ENCODE measurements around the gene SLC9A8.

Gene SLC9A8

DNA sequence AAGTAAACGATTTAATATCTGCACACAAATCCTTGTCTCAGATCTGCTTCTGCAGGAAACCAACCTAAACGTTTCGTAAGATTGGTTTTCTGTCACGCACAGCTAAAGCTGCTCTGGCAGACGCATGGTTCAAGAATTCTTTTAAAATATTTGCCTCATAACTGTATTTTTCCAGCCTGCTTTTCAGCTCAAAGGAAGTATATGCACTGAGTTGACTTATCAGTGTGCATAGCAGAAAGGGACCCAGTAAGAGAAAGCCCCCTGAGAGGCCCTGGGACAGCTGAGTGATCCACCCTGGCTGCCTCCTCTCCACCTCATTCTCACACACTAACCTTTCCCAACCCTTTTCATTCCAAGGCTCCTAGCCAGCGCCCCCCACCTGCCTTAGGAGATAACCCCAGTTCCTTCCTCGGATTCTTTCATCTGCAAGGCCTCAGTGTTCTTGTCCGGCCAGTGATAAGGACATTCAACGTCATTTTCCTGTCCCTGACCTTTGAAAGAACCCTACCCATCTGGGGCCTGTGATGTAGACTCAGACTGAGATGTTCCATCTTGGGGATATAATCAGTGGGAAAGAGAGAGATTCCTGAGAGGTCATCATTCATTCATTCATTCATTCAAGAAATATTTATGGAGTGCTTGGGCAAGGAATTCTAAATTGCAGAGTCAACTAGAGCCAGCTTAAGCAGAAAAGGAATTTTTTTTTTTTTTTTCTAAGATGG is 22.4 kb upstream of the SLC9A8 start:
- Histone ChIP-seq H3K36me3 (ENCODE audit: insufficient read depth, low read length) (no peaks in the 10 kb centered on the region), H3K9me3 (ENCODE audit: low read length) (no peaks in the 10 kb centered on the region), H3K27ac (ENCODE audit: low read depth, low read length) (no peak overlapping the region), H3K9ac (ENCODE audit: low read length) (no peak overlapping the region), H3K27me3 (ENCODE audit: control insufficient read depth in 1 of 2, insufficient read depth in 2 of 2, low read length in 2 of 2) (no peaks in the 10 kb centered on the region), H3K4me3 (ENCODE audit: low read depth in 1 of 2, low read length in 2 of 2) (no peak overlapping the region), H3K4me1 (ENCODE audit: insufficient read depth, low read length) (no peaks in the 10 kb centered on the region)

DNA sequence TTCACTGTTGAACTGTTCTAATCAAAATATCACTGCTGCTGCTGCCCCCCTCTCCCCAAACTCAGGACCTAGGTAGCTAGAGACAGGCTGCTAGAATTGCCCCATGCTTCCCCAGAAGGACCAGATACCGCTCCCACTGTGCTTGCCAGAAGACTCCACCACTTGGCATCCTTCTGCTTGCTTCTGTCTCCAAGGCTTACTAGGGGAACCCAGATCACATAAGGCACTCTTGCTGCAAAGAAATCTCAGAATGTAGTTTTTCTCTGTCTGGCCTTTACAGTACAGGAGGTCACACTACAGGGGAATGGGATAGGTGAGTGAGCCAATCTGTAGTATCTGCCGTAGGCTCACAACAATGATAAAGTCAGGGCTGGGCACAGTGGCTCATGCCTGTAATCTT is 21.5 kb upstream of the SLC9A8 start:
- Histone ChIP-seq H3K36me3 (ENCODE audit: insufficient read depth, low read length) (no peaks in the 10 kb centered on the region), H3K27ac (ENCODE audit: low read depth, low read length) (no peak overlapping the region), H3K4me3 (ENCODE audit: low read depth in 1 of 2, low read length in 2 of 2) (no peak overlapping the region), H3K27me3 (ENCODE audit: control insufficient read depth in 1 of 2, insufficient read depth in 2 of 2, low read length in 2 of 2) (no peaks in the 10 kb centered on the region), H3K9me3 (ENCODE audit: low read length) (no peaks in the 10 kb centered on the region), H3K9ac (ENCODE audit: low read length) (no peak overlapping the region), H3K4me1 (ENCODE audit: insufficient read depth, low read length) (no peaks in the 10 kb centered on the region)

DNA sequence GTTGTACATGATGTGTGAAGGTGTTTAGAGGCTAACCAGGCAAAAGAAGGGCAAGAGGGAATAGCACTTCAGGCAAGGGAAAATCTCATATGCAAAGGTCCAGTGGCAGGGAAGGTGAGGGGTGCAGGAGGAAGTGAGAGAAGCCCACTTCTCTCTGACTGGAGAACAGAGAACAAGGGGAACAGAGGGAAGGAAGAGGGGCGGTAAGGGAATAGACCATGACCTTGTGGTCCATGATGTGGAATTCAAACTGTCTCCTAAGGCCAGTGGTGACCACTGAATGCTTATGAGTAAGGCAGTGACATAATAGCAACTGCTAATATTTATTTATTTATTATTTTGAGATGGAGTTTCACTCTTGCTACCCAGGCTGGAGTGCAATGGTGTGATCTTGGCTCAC is 20.6 kb upstream of the SLC9A8 start:
- H3K36me3 ChIP-seq (ENCODE audit: insufficient read depth, low read length), result no peaks in the 10 kb centered on the region
- H3K4me3 ChIP-seq (ENCODE audit: low read depth in 1 of 2, low read length in 2 of 2), result no peak overlapping the region
- H3K27ac ChIP-seq (ENCODE audit: low read depth, low read length), result no peak overlapping the region
- H3K4me1 ChIP-seq (ENCODE audit: insufficient read depth, low read length), result no peaks in the 10 kb centered on the region
- H3K9me3 ChIP-seq (ENCODE audit: low read length), result no peaks in the 10 kb centered on the region
- no peak overlapping the region for H3K9ac ChIP-seq (ENCODE audit: low read length)
- H3K27me3 ChIP-seq (ENCODE audit: control insufficient read depth in 1 of 2, insufficient read depth in 2 of 2, low read length in 2 of 2), result no peaks in the 10 kb centered on the region

DNA sequence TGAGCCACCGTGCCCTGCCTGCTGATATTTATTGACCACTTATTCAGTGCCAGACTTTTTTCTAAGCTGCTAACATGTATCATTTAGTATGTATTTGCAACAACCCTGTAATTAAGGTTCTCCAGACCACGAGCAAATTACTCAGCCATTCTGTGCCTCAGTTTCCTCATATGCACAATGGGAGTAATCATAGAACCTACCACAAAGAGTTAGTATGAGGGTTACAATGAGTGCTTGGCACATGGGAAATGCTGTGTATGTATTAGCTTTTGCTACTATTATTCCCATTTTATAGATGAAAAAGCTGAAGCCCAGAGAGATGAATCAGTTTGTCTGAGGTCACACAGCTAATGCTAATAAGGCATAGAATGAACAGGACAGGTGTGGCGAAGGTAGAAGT is 20.0 kb upstream of the SLC9A8 start:
- Histone ChIP-seq H3K27me3 (ENCODE audit: control insufficient read depth in 1 of 2, insufficient read depth in 2 of 2, low read length in 2 of 2) (no peaks in the 10 kb centered on the region), H3K27ac (ENCODE audit: low read depth, low read length) (no peak overlapping the region), H3K9ac (ENCODE audit: low read length) (no peak overlapping the region)

DNA sequence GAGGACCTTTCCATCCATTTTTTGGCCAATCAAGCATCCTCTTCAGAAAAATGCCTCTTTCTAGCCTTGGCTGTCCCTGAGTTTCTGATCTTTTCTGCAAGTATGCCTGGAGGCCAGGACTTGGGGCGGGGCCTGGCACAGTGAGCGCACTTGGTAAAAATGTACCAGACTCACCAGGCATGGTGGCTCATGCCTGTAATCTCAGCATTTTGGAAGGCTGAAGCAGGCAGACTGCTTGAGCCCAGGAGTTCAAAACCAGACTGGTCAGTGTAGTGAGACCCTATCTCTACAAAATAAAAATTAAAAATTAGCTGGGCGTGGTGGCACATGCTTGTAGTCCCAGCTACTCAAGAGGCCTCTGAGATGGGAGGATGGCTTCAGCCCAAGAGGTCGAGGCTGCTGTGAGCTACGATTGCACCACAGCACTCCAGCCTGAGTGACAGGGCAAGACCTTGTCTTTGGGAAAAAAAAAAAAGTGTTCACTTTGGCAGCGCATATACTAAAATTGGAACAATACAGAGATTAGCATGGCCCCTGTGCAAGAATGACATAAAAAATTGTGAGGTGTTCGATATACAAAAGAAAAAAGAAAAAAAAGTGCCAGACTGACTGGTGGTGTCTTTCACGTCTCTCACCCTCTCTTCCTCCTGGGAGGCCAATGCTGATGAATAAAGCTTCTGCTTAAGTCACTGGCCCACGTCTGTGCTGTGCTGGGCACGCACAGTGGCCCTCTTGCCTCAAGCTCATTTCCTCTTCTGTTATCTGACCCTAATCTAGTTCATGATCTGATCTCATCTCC is 18.1 kb upstream of the SLC9A8 start:
- Histone ChIP-seq H3K9ac (ENCODE audit: low read length) (no peak overlapping the region), H3K9me3 (ENCODE audit: low read length) (no peaks in the 10 kb centered on the region), H3K4me3 (ENCODE audit: low read depth in 1 of 2, low read length in 2 of 2) (no peak overlapping the region), H3K27me3 (ENCODE audit: control insufficient read depth in 1 of 2, insufficient read depth in 2 of 2, low read length in 2 of 2) (no peaks in the 10 kb centered on the region), H3K4me1 (ENCODE audit: insufficient read depth, low read length) (no peaks in the 10 kb centered on the region), H3K36me3 (ENCODE audit: insufficient read depth, low read length) (no peaks in the 10 kb centered on the region), H3K27ac (ENCODE audit: low read depth, low read length) (no peak overlapping the region)

More for the DNA sequence above, 20.0 kb upstream of the SLC9A8 start:
- Histone ChIP-seq H3K4me3 (ENCODE audit: low read depth in 1 of 2, low read length in 2 of 2) (no peak overlapping the region), H3K36me3 (ENCODE audit: insufficient read depth, low read length) (no peaks in the 10 kb centered on the region), H3K9me3 (ENCODE audit: low read length) (no peaks in the 10 kb centered on the region), H3K4me1 (ENCODE audit: insufficient read depth, low read length) (no peaks in the 10 kb centered on the region)

DNA sequence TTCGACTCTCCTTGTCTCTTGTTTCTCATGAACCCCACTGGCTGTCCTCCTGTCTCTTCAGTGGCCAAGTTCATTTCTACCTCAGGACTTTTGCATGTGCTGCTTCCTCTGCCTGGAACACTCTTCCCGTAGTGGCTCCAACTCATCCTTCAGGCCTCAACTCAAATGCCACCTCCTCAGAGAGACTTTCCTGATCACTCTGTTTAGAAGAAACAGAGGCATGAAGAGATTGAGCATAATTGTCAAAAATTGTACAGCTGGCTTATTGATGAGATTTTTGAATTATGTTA is 17.5 kb upstream of the SLC9A8 start:
- Histone ChIP-seq H3K27me3 (ENCODE audit: control insufficient read depth in 1 of 2, insufficient read depth in 2 of 2, low read length in 2 of 2) (no peaks in the 10 kb centered on the region), H3K4me3 (ENCODE audit: low read depth in 1 of 2, low read length in 2 of 2) (no peak overlapping the region), H3K27ac (ENCODE audit: low read depth, low read length) (no peak overlapping the region), H3K36me3 (ENCODE audit: insufficient read depth, low read length) (no peaks in the 10 kb centered on the region), H3K9ac (ENCODE audit: low read length) (no peak overlapping the region), H3K9me3 (ENCODE audit: low read length) (no peaks in the 10 kb centered on the region), H3K4me1 (ENCODE audit: insufficient read depth, low read length) (no peaks in the 10 kb centered on the region)

DNA sequence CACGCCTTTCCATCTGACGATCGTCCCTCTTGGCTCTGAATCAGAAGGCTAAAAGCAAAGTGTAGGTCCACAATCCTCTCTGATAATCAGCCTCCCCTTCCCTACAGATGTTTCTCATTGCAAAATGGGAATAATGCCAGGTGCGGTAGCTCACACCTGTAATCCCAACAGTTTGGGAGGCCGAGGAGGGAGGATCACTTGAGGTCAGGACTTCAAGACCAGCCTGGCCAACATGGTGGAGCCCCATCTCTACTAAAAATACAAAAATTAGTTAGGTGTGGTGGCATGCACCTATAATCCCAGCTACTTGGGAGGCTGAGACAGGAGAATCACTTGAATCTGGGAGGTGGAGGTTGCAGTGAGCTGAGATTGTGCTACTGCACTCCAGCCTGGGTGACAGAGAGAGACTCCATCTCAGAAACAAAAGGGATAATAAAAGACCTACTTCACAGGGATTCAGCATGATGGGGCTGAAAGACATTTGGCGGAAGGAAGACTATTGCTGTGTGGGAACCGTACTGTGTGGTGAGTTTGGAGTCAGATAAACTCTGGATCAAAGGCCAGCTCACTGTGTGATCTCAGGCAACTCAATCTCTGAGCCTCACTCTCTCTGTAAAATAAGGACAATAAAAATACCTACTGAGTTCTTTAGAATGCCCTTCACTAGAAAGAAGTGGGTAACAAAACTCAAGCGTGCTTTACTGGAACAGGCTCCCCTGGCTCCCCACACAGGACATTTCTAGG is 15.9 kb upstream of the SLC9A8 start:
- H3K27ac ChIP-seq (ENCODE audit: low read depth, low read length), result no peak overlapping the region
- H3K4me1 ChIP-seq (ENCODE audit: insufficient read depth, low read length), result no peaks in the 10 kb centered on the region
- H3K27me3 ChIP-seq (ENCODE audit: control insufficient read depth in 1 of 2, insufficient read depth in 2 of 2, low read length in 2 of 2), result no peaks in the 10 kb centered on the region

DNA sequence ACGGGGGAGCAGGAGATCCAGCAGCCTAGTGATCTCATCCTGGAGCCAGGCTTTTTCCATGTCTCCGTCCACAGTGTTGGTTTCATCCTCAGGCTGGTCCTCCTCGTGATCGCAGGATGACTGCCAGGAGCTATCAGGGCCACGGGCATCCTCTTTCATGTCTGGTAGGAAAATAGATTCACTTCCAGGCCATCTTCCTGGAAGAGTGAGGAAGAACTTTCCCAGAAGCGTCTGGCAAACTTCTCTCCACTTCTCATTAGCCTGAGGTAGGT is 15.3 kb upstream of the SLC9A8 start:
- Histone ChIP-seq H3K4me1 (ENCODE audit: insufficient read depth, low read length) (no peaks in the 10 kb centered on the region), H3K36me3 (ENCODE audit: insufficient read depth, low read length) (no peaks in the 10 kb centered on the region), H3K27ac (ENCODE audit: low read depth, low read length) (no peak overlapping the region), H3K27me3 (ENCODE audit: control insufficient read depth in 1 of 2, insufficient read depth in 2 of 2, low read length in 2 of 2) (no peaks in the 10 kb centered on the region), H3K4me3 (ENCODE audit: low read depth in 1 of 2, low read length in 2 of 2) (no peak overlapping the region), H3K9me3 (ENCODE audit: low read length) (no peaks in the 10 kb centered on the region), H3K9ac (ENCODE audit: low read length) (no peak overlapping the region)

More for the DNA sequence above, 15.9 kb upstream of the SLC9A8 start:
- H3K9me3 ChIP-seq (ENCODE audit: low read length), result no peaks in the 10 kb centered on the region
- H3K9ac ChIP-seq (ENCODE audit: low read length), result no peak overlapping the region
- H3K4me3 ChIP-seq (ENCODE audit: low read depth in 1 of 2, low read length in 2 of 2), result no peak overlapping the region
- H3K36me3 ChIP-seq (ENCODE audit: insufficient read depth, low read length), result no peaks in the 10 kb centered on the region

DNA sequence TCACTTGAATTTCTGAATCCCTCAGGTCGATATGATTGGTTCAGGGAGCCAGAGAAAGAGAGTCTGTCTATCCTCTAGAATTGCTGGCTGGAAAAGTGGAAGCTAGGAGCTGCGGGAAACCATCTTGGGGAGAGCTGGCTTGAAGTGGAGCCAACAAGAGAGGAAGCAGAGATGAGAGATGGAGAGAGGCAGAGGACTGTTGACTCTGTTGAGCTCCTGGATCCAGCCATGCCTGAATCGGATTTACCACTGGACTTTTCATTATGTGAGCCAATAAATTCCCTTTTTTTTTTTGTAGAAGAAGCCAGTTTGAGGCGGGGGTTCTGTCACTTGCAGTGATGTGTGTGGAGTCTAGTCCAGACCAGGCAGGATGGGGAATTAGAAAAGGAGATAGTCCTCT is 13.9 kb upstream of the SLC9A8 start:
- Histone ChIP-seq H3K9me3 (ENCODE audit: low read length) (no peaks in the 10 kb centered on the region), H3K4me1 (ENCODE audit: insufficient read depth, low read length) (no peaks in the 10 kb centered on the region), H3K4me3 (ENCODE audit: low read depth in 1 of 2, low read length in 2 of 2) (no peak overlapping the region), H3K27ac (ENCODE audit: low read depth, low read length) (no peak overlapping the region), H3K36me3 (ENCODE audit: insufficient read depth, low read length) (no peaks in the 10 kb centered on the region), H3K27me3 (ENCODE audit: control insufficient read depth in 1 of 2, insufficient read depth in 2 of 2, low read length in 2 of 2) (no peaks in the 10 kb centered on the region), H3K9ac (ENCODE audit: low read length) (no peak overlapping the region)

DNA sequence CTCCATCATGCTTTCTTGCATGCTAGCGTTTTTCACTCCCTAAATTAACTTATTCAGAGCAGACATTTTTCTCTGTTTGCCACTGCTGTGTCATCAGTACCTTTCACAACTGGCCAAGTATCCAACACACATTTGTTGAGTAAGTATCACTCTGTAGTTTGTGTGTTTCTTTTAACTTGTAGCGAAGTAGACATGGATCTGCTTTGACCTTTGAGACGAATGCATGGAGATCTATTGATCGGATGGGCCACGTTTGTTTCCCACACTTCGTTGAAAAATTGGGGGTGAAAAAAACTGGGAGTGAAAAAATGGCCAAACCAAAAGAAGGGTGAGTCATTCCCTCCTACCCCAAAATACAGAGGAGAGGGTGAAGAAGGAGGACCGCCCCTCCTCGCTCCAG is 12.9 kb upstream of the SLC9A8 start:
- Histone ChIP-seq H3K27ac (ENCODE audit: low read depth, low read length) (no peak overlapping the region), H3K4me1 (ENCODE audit: insufficient read depth, low read length) (no peaks in the 10 kb centered on the region), H3K36me3 (ENCODE audit: insufficient read depth, low read length) (no peaks in the 10 kb centered on the region), H3K9ac (ENCODE audit: low read length) (no peak overlapping the region), H3K9me3 (ENCODE audit: low read length) (no peaks in the 10 kb centered on the region), H3K27me3 (ENCODE audit: control insufficient read depth in 1 of 2, insufficient read depth in 2 of 2, low read length in 2 of 2) (no peaks in the 10 kb centered on the region), H3K4me3 (ENCODE audit: low read depth in 1 of 2, low read length in 2 of 2) (no peak overlapping the region)

DNA sequence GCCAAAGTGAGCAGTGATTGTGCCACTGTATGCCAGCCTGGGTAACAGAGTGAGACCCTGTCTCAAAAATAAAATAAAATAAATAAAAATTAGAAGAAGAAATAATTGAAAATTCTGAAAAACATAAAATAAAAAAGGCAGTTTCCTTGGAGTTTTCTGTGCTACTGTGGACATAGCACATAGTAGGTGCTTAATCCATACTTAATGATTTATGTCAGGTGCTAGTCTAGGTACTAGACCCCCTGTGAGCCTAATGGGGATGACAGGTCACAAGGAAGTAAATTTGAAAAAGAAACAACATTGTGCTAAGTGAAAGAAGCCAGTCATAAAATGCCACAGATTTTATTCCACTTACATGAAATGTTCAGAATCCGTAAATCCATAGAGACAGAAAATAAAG is 9.2 kb upstream of the SLC9A8 start:
- Histone ChIP-seq H3K9me3 (ENCODE audit: low read length) (no peaks in the 10 kb centered on the region), H3K9ac (ENCODE audit: low read length) (no peak overlapping the region), H3K27me3 (ENCODE audit: control insufficient read depth in 1 of 2, insufficient read depth in 2 of 2, low read length in 2 of 2) (no peaks in the 10 kb centered on the region), H3K4me1 (ENCODE audit: insufficient read depth, low read length) (no peaks in the 10 kb centered on the region), H3K27ac (ENCODE audit: low read depth, low read length) (no peak overlapping the region), H3K36me3 (ENCODE audit: insufficient read depth, low read length) (no peaks in the 10 kb centered on the region), H3K4me3 (ENCODE audit: low read depth in 1 of 2, low read length in 2 of 2) (no peak overlapping the region)
